ENCODE measurements around the gene CACNG5.

Gene CACNG5

GRCh38 chr17:66930933-66931332 lies 96.0 kb downstream of the CACNG5 start:
- H3K36me3 ChIP-seq (ENCODE audit: control insufficient read depth in 5 of 5, insufficient read depth in 5 of 5, low read length in 5 of 5), result no peaks in the 10 kb centered on the region
- H3K9ac ChIP-seq (ENCODE audit: low read length in 5 of 5), result no peak overlapping the region
- H3K9me3 ChIP-seq (ENCODE audit: control insufficient read depth in 5 of 5, low read length in 5 of 5), result no peaks in the 10 kb centered on the region
- H3K4me3 ChIP-seq (ENCODE audit: low read depth in 1 of 5, low read length in 5 of 5), result no peak overlapping the region
- no peak overlapping the region for H3K27ac ChIP-seq (ENCODE audit: low read depth, low read length)
- H3K27me3 ChIP-seq (ENCODE audit: control insufficient read depth in 5 of 5, insufficient read depth in 4 of 5, low read length in 5 of 5), result peaks cover 0 to 11% (median 6%) of the 10 kb centered on the region in 5 donors
- no peaks in the 10 kb centered on the region for H3K4me1 ChIP-seq (ENCODE audit: control insufficient read depth in 5 of 5, insufficient read depth in 5 of 5, low read length in 5 of 5)

- no peak overlapping the region for H3K9ac ChIP-seq (ENCODE audit: low read length in 5 of 5)
- no peak overlapping the region for H3K4me3 ChIP-seq (ENCODE audit: low read depth in 1 of 5, low read length in 5 of 5)
- H3K4me1 ChIP-seq (ENCODE audit: control insufficient read depth in 5 of 5, insufficient read depth in 5 of 5, low read length in 5 of 5), result no peaks in the 10 kb centered on the region
- peaks cover 0 to 9% (median 3%) of the 10 kb centered on the region in 5 donors for H3K27me3 ChIP-seq (ENCODE audit: control insufficient read depth in 5 of 5, insufficient read depth in 4 of 5, low read length in 5 of 5)
- peaks cover 0 to 4% (median 0%) of the 10 kb centered on the region in 5 donors for H3K9me3 ChIP-seq (ENCODE audit: control insufficient read depth in 5 of 5, low read length in 5 of 5)
- H3K27ac ChIP-seq (ENCODE audit: low read depth, low read length), result no peak overlapping the region
- H3K36me3 ChIP-seq (ENCODE audit: control insufficient read depth in 5 of 5, insufficient read depth in 5 of 5, low read length in 5 of 5), result no peaks in the 10 kb centered on the region
Measured at GRCh38 chr17:66932311-66932710, 97.4 kb downstream of the CACNG5 start.

GRCh38 chr17:66934040-66934439 lies 99.1 kb downstream of the CACNG5 start:
- no peaks in the 10 kb centered on the region for H3K4me1 ChIP-seq (ENCODE audit: control insufficient read depth in 5 of 5, insufficient read depth in 5 of 5, low read length in 5 of 5)
- H3K36me3 ChIP-seq (ENCODE audit: control insufficient read depth in 5 of 5, insufficient read depth in 5 of 5, low read length in 5 of 5), result no peaks in the 10 kb centered on the region
- H3K27me3 ChIP-seq (ENCODE audit: control insufficient read depth in 5 of 5, insufficient read depth in 4 of 5, low read length in 5 of 5), result peaks cover 0 to 23% (median 6%) of the 10 kb centered on the region in 5 donors
- no peak overlapping the region for H3K27ac ChIP-seq (ENCODE audit: low read depth, low read length)
- H3K9ac ChIP-seq (ENCODE audit: low read length in 5 of 5), result no peak overlapping the region
- no peak overlapping the region for H3K4me3 ChIP-seq (ENCODE audit: low read depth in 1 of 5, low read length in 5 of 5)
- peaks cover 0 to 7% (median 4%) of the 10 kb centered on the region in 5 donors for H3K9me3 ChIP-seq (ENCODE audit: control insufficient read depth in 5 of 5, low read length in 5 of 5)
